ENCODE data around the gene CYP19A1. TPM values are rescaled to one million over a fixed set of nuclear protein-coding genes. Genes with fewer than 3 reads are reported as not detected.

CYP19A1 gene
- polyA plus RNA-seq (2012; ENCODE audit: insufficient read length, low read depth): not detected

- TF ChIP-seq POLR2AphosphoS5 (IDR thresholded peaks at IDR 0.05; ENCODE audit: low read depth, low read length) (no peak), FOXP2 (optimal IDR thresholded peaks at IDR 0.05; ENCODE audit: borderline replicate concordance, extremely low read depth, extremely low read length, insufficient read depth) (no peak), REST (IDR thresholded peaks at IDR 0.05; ENCODE audit: insufficient read depth in 1 of 2, low read depth in 2 of 2, low read length in 2 of 2) (no peak)
Observed at GRCh38 chr15:51338496-51338895, at the start of gene CYP19A1. Gene CYP19A1 (minus strand): TSS chr15:51338596. CDS start chr15:51242912, 95,684 bp downstream.

GRCh38 chr15:51387699-51388041, 49.3 kb upstream of the CYP19A1 start:
- TF ChIP-seq FOXP2 (optimal IDR thresholded peaks at IDR 0.05; ENCODE audit: borderline replicate concordance, extremely low read depth, extremely low read length, insufficient read depth) (no peak), REST (IDR thresholded peaks at IDR 0.05; ENCODE audit: insufficient read depth in 1 of 2, low read depth in 2 of 2, low read length in 2 of 2) (no peak)

GRCh38 chr15:51386960-51387698, 48.7 kb upstream of the CYP19A1 start:
- TF ChIP-seq SIN3A (IDR thresholded peaks at IDR 0.05; ENCODE audit: borderline replicate concordance, insufficient read depth, low read length) (no peak), TAF1 (IDR thresholded peaks at IDR 0.05; ENCODE audit: borderline replicate concordance, insufficient read depth, low read length) (no peak), REST (IDR thresholded peaks at IDR 0.05; ENCODE audit: insufficient read depth in 1 of 2, low read depth in 2 of 2, low read length in 2 of 2) (no peak), FOXP2 (optimal IDR thresholded peaks at IDR 0.05; ENCODE audit: borderline replicate concordance, extremely low read depth, extremely low read length, insufficient read depth) (no peak), POLR2AphosphoS5 (IDR thresholded peaks at IDR 0.05; ENCODE audit: low read depth, low read length) (no peak)

- TF ChIP-seq REST (IDR thresholded peaks at IDR 0.05; ENCODE audit: insufficient read depth in 1 of 2, low read depth in 2 of 2, low read length in 2 of 2) (no peak), SIN3A (IDR thresholded peaks at IDR 0.05; ENCODE audit: borderline replicate concordance, insufficient read depth, low read length) (no peak), TAF1 (IDR thresholded peaks at IDR 0.05; ENCODE audit: borderline replicate concordance, insufficient read depth, low read length) (no peak), FOXP2 (optimal IDR thresholded peaks at IDR 0.05; ENCODE audit: borderline replicate concordance, extremely low read depth, extremely low read length, insufficient read depth) (no peak), POLR2AphosphoS5 (IDR thresholded peaks at IDR 0.05; ENCODE audit: low read depth, low read length) (no peak)
Observed at GRCh38 chr15:51386486-51386885, 48.1 kb upstream of the CYP19A1 start.

GRCh38 chr15:51386029-51386428, 47.6 kb upstream of the CYP19A1 start:
- TF ChIP-seq REST (IDR thresholded peaks at IDR 0.05; ENCODE audit: insufficient read depth in 1 of 2, low read depth in 2 of 2, low read length in 2 of 2) (no peak), FOXP2 (optimal IDR thresholded peaks at IDR 0.05; ENCODE audit: borderline replicate concordance, extremely low read depth, extremely low read length, insufficient read depth) (no peak), TAF1 (IDR thresholded peaks at IDR 0.05; ENCODE audit: borderline replicate concordance, insufficient read depth, low read length) (no peak), SIN3A (IDR thresholded peaks at IDR 0.05; ENCODE audit: borderline replicate concordance, insufficient read depth, low read length) (no peak), POLR2AphosphoS5 (IDR thresholded peaks at IDR 0.05; ENCODE audit: low read depth, low read length) (no peak)

Measured in PFSK-1 (cell line).